HepG2 (cell line): ENCODE results near the gene CCDC97. TPM values are rescaled to one million over a fixed set of nuclear protein-coding genes. Genes with fewer than 3 reads are reported as not detected.
A peak's percentile ranks its signal among the peaks of the same experiment; 100 is the strongest.

Experiments
- ATAC-seq: fragments of 200-7000 bp; cut with Tn5 transposase; 3 replicates; pipeline ENCODE4 v1.9.1; 2020; ENCODE audit warnings: mild to moderate bottlenecking, moderate library complexity
- BruUV-seq: library from RNA; stranded (reverse); fragments of 400-500 nt; replicated peaks from 2 replicates; lab custom pipeline; 2021; lab: Mats Ljungman, UMichigan
- CTCF ChIA-PET: fragments of 300-600 bp; formaldehyde crosslinking; extraction: SDS; loops from one replicate; lab custom pipeline; 2021; ENCODE audit warnings: low total read pairs, inconsistent platforms, low intra/inter-chr PET ratio; lab: Yijun Ruan, JAX
- POLR2A ChIA-PET: fragments of 350-600 bp; sonication (Branson Sonifier 250); formaldehyde crosslinking; loops from one replicate; lab custom pipeline; 2020; ENCODE audit warnings: antibody characterized with exemption, inconsistent platforms; lab: Yijun Ruan, JAX
- DNase-seq: peaks from one replicate; pipeline ENCODE4 v3.0.0-alpha.2; 2015; ENCODE audit warnings: low spot score
- FAIRE-seq: peaks from 3 replicates; lab custom pipeline; 2011; peaks lifted over from hg19 to GRCh38; lab: Jason Lieb, UNC
- H2AFZ ChIP-seq: one replicate; pipeline ENCODE4 v1.6.1; 2011; ENCODE audit warnings: low read length, inconsistent platforms
- H3K27ac ChIP-seq: fragments of 300-600 bp; 3 replicates; pipeline ENCODE4 v1.8.0; 2011; ENCODE audit warnings: mixed run types, mild to moderate bottlenecking, mixed read lengths, low read length, inconsistent platforms; ENCODE audit not compliant: insufficient read depth; ENCODE audit errors: extremely low read length
- H3K27me3 ChIP-seq, 2 experiments: fragments of 200-600 bp in 1 of 2; 2 replicates in 1 of 2; 3 replicates in 1 of 2; pipeline versions ENCODE4 v1.6.0 to v1.8.0; 2011; ENCODE audit warnings: low read length in 2 of 2, mild to moderate bottlenecking in 2 of 2, moderate library complexity in 2 of 2, inconsistent platforms in 1 of 2; ENCODE audit not compliant: insufficient read depth in 2 of 2, control insufficient read depth in 1 of 2
- H3K36me3 ChIP-seq, 2 experiments: fragments of 200-600 bp in 1 of 2; replicated peaks in 1 of 2; 2 replicates in 1 of 2; 3 replicates in 1 of 2; pipeline versions ENCODE4 v1.5.1 to v1.8.0; 2011; ENCODE audit warnings: low read length in 2 of 2, inconsistent platforms in 1 of 2; ENCODE audit not compliant: insufficient read depth in 2 of 2, control insufficient read depth in 1 of 2
- H3K4me1 ChIP-seq: 2 replicates; pipeline ENCODE4 v1.5.1; 2012; ENCODE audit warnings: low read length, inconsistent platforms; ENCODE audit not compliant: insufficient read depth
- H3K4me2 ChIP-seq: 2 replicates; pipeline ENCODE4 v1.6.0; 2011; ENCODE audit warnings: low read depth, low read length, inconsistent platforms
- H3K4me3 ChIP-seq, 3 experiments: fragments of 200-600 bp in 1 of 3; sonication (generic), shearing (Covaris generic) in 1 of 3; replicated peaks in 1 of 3; 2 replicates each; pipeline ENCODE4 v1.5.1; 2011 to 2016; ENCODE audit warnings: low read length in 3 of 3, inconsistent platforms in 2 of 3, low read depth in 2 of 3, mild to moderate bottlenecking in 2 of 3, control low read depth in 1 of 3, mixed read lengths in 1 of 3; ENCODE audit not compliant: insufficient read depth in 1 of 3
- H3K79me2 ChIP-seq: one replicate; pipeline ENCODE4 v1.6.1; 2011; ENCODE audit warnings: low read length, inconsistent platforms; ENCODE audit not compliant: insufficient read depth
- H3K9ac ChIP-seq: 2 replicates; pipeline ENCODE4 v1.6.0; 2011; ENCODE audit warnings: mild to moderate bottlenecking, low read depth, low read length, inconsistent platforms; ENCODE audit not compliant: insufficient read depth
- H3K9me3 ChIP-seq: 2 replicates; pipeline ENCODE4 v1.5.1; 2012; ENCODE audit warnings: mild to moderate bottlenecking, low read length
- H4K20me1 ChIP-seq: 2 replicates; pipeline ENCODE4 v1.6.0; 2011; ENCODE audit warnings: inconsistent platforms, mild to moderate bottlenecking, low read length, moderate library complexity; ENCODE audit not compliant: insufficient read depth
- ATF7-NPFF ChIP-seq: sonication (generic); formaldehyde crosslinking; IDR thresholded peaks from 2 replicates; pipeline ENCODE4 v1.8.1; 2023; ENCODE audit warnings: mild to moderate bottlenecking, low read depth, missing genetic modification reagents, moderate library complexity
- HNRNPK ChIP-seq: fragments of 200-400 bp; formaldehyde crosslinking; IDR thresholded peaks from 2 replicates; pipeline ENCODE4 v1.6.1; 2018; ENCODE audit warnings: low read length, low read depth, moderate library complexity, mild to moderate bottlenecking; ENCODE audit not compliant: poor library complexity, severe bottlenecking
- HOXA7 ChIP-seq: sonication (generic); formaldehyde crosslinking; IDR thresholded peaks from 2 replicates; pipeline ENCODE4 v1.8.1; 2022; ENCODE audit warnings: mild to moderate bottlenecking, missing genetic modification reagents, moderate library complexity
- KLF16 ChIP-seq, 2 experiments: sonication (generic) in 1 of 2; formaldehyde crosslinking in 1 of 2; IDR thresholded peaks; 2 replicates each; pipeline versions ENCODE4 v1.6.1 to v1.8.0; 2016 to 2023; ENCODE audit warnings: missing genetic modification reagents in 2 of 2, missing compliant biosample characterization in 1 of 2
- MEF2D ChIP-seq: sonication (generic); formaldehyde crosslinking; IDR thresholded peaks from 2 replicates; pipeline ENCODE4 v1.5.1; 2020; ENCODE audit warnings: mild to moderate bottlenecking, missing genetic modification reagents
- RFX5 ChIP-seq: IDR thresholded peaks from 2 replicates; pipeline ENCODE4 v1.6.1; 2011; ENCODE audit warnings: low read depth, low read length, improper control_type of control experiment
- SRY ChIP-seq: sonication (generic); formaldehyde crosslinking; IDR thresholded peaks from 2 replicates; pipeline ENCODE4 v1.8.0; 2022; ENCODE audit warnings: mild to moderate bottlenecking, missing genetic modification reagents
- U2AF1 ChIP-seq: fragments of 200-400 bp; formaldehyde crosslinking; optimal IDR thresholded peaks from 2 replicates; pipeline ENCODE3; 2017; ENCODE audit warnings: mild to moderate bottlenecking, low read depth, low read length
- XRCC5 ChIP-seq: fragments of 200-400 bp; formaldehyde crosslinking; optimal IDR thresholded peaks from 2 replicates; pipeline ENCODE3; 2017; ENCODE audit warnings: mild to moderate bottlenecking, low read length
- ZNF644 ChIP-seq: IDR thresholded peaks from 2 replicates; pipeline ENCODE4 v1.6.1; 2016; ENCODE audit warnings: low read depth
- ZNF724P ChIP-seq: sonication (generic); formaldehyde crosslinking; IDR thresholded peaks from 2 replicates; pipeline ENCODE4 v1.8.0; 2022; ENCODE audit warnings: missing genetic modification reagents, borderline replicate concordance
- ZNF782 ChIP-seq: sonication (generic); formaldehyde crosslinking; IDR thresholded peaks from 2 replicates; pipeline ENCODE4 v1.4.0; 2020; ENCODE audit warnings: missing genetic modification reagents, mild to moderate bottlenecking, borderline replicate concordance
- ZSCAN25 ChIP-seq: sonication (generic); formaldehyde crosslinking; IDR thresholded peaks from 2 replicates; pipeline ENCODE4 v1.8.0; 2022; ENCODE audit warnings: mild to moderate bottlenecking, missing genetic modification reagents
- WGBS: methylation state at CpG from one replicate; pipeline ENCODE4 v1.1.6; 2017; ENCODE audit warnings: low lambda C conversion rate; 5-methylcytosine and 5-hydroxymethylcytosine counted together
- in situ Hi-C: cut with HindIII; loops from 2 replicates; pipeline ENCODE4 v1.10.0; 2017; ENCODE audit warnings: low pct_unique_long_range_greater_than_20kb; ENCODE audit not compliant: extremely low pct_ligation_motif_present
- intact Hi-C: fragments of 100-400 bp; cut with micrococcal nuclease; formaldehyde crosslinking; loops from one replicate; pipeline ENCODE4 v1.10.0; 2022; ENCODE audit not compliant: unreplicated experiment
- polyA plus RNA-seq, 8 experiments: library from polyadenylated mRNA; depleted of rRNA in 3 of 8; stranded (reverse) in 7 of 8; unstranded in 1 of 8; fragments of >200 nt; fragmentation: Illumina TruSeq in 4 of 8; extraction: Trizol in 4 of 8; gene quantifications; 2 replicates each; pipeline versions ENCODE4 v1.2.1 to v1.2.3, GENCODE V29; 2011 to 2016; ENCODE audit warnings: low read depth in 4 of 8, missing spikeins in 1 of 8, mixed read lengths in 1 of 8; ENCODE audit not compliant: insufficient read depth in 1 of 8
- total RNA-seq, 5 experiments: library from RNA; depleted of rRNA; stranded (reverse); fragments of >200 nt; fragmentation: Illumina TruSeq; extraction: Trizol; gene quantifications; 2 replicates each; pipeline ENCODE4 v1.2.3, GENCODE V29; 2016; ENCODE audit warnings: low read depth in 1 of 5
- TF ChIP-seq, protein P1 (sequence below): IDR thresholded peaks from 2 replicates; pipeline ENCODE4 v1.6.1; 2016; ENCODE audit warnings: missing compliant biosample characterization, missing genetic modification reagents, borderline replicate concordance
- TF ChIP-seq, protein P2 (sequence below): sonication (generic); formaldehyde crosslinking; IDR thresholded peaks from 2 replicates; pipeline ENCODE4 v1.5.0; 2020; ENCODE audit warnings: missing genetic modification reagents
- TF ChIP-seq, protein P3 (sequence below): sonication (generic); formaldehyde crosslinking; IDR thresholded peaks from 2 replicates; pipeline ENCODE4 v1.8.0; 2022; ENCODE audit warnings: mild to moderate bottlenecking, missing genetic modification reagents; ENCODE audit not compliant: insufficient replicate concordance

CCDC97 gene
- total and polyA plus RNA-seq, 2 of the 13 experiments (the other 11 are each of a cell fraction or from before 2014, with no cell fraction given): 6.2 to 7.3 TPM

DNA sequence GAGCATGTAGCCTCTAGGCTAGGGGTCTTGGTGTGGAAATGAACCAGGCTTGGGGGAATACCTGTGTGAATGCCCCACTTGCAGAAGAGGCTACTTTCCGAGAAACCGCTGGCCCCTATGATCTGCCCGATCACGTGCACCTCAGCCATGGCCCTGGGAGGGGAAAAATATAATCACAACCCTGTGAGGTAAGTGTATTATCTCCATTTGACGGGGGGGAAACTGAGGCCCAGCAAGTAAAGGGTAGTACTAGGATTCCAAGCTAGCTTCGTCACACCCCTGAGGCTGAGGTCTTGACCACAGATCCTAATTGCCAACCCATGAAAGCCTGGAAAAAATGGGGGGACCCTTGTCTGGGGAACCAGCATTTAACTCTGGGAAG is 53.4 kb downstream of the CCDC97 start:
- peak overlapping the region; percentile 98 for H3K9ac ChIP-seq
- in situ Hi-C loops: no loop called here
- H3K4me2 ChIP-seq: peak overlapping the region; percentile 94
- ATAC-seq: no peak
- H3K4me1 ChIP-seq: peaks cover 50% of the 10 kb centered on the region
- no peaks in the 10 kb centered on the region; a peak in 2 of 5 replicates for H3K27me3 ChIP-seq
- peak overlapping the region; percentile 28 for H2AFZ ChIP-seq
- ChIA-PET POLR2A (interaction anchor here (0.6 to 3.3 kb wide), 17 partner anchors 8 to 137 kb away, joined by 3 to 41 read pairs (median 8); partner anchors contain the start of genes DMAC2, HNRNPUL1, TGFB1 and TMEM91), CTCF (no interaction called here)
- intact Hi-C loops: no loop called here
- no peak for DNase-seq
- no peaks in the 10 kb centered on the region for H3K9me3 ChIP-seq
- no peak for FAIRE-seq
- H3K36me3 ChIP-seq: no peaks in the 10 kb centered on the region
- H3K79me2 ChIP-seq: peaks cover 19% of the 10 kb centered on the region
- 67% methylated on average over 6 of the region's 6 CpGs for WGBS
- H3K27ac ChIP-seq: peak overlapping the region; percentile 95
- peak overlapping the region; percentile 70 to 87 (median 84) for H3K4me3 ChIP-seq
- TSS peak; percentile 89 for BruUV-seq
- H4K20me1 ChIP-seq: no peaks in the 10 kb centered on the region
- TF ChIP-seq, protein P1, sequence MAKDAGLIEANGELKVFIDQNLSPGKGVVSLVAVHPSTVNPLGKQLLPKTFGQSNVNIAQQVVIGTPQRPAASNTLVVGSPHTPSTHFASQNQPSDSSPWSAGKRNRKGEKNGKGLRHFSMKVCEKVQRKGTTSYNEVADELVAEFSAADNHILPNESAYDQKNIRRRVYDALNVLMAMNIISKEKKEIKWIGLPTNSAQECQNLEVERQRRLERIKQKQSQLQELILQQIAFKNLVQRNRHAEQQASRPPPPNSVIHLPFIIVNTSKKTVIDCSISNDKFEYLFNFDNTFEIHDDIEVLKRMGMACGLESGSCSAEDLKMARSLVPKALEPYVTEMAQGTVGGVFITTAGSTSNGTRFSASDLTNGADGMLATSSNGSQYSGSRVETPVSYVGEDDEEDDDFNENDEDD (CRISPR knock-in tag): 0 out of 2 replicates have a peak, but pooled peaks have one; percentile 7
- TF ChIP-seq XRCC5 (peak; percentile 2), RFX5 (no peak), ZNF724P (no peak), KLF16 (CRISPR knock-in tag; IDR thresholded peaks at IDR 0.05) (peak in 1 of 2 experiments; percentile 13; a peak in 2 of 4 replicates), U2AF1 (no peak), ZSCAN25 (CRISPR knock-in tag) (no peak), ZNF782 (CRISPR knock-in tag) (no peak), ZNF644 (CRISPR knock-in tag) (no peak), HOXA7 (CRISPR knock-in tag) (no peak), MEF2D (CRISPR knock-in tag) (0 out of 2 replicates have a peak, but pooled peaks have one; percentile 42), SRY (CRISPR knock-in tag) (peak; percentile 30; the same call in 1 of the 2 replicates), HNRNPK (no peak), ATF7-NPFF (no peak)
- TF ChIP-seq, protein P2, sequence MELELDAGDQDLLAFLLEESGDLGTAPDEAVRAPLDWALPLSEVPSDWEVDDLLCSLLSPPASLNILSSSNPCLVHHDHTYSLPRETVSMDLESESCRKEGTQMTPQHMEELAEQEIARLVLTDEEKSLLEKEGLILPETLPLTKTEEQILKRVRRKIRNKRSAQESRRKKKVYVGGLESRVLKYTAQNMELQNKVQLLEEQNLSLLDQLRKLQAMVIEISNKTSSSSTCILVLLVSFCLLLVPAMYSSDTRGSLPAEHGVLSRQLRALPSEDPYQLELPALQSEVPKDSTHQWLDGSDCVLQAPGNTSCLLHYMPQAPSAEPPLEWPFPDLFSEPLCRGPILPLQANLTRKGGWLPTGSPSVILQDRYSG (CRISPR knock-in tag): 0 out of 2 replicates have a peak, but pooled peaks have one; percentile 3
- TF ChIP-seq, protein P3, sequence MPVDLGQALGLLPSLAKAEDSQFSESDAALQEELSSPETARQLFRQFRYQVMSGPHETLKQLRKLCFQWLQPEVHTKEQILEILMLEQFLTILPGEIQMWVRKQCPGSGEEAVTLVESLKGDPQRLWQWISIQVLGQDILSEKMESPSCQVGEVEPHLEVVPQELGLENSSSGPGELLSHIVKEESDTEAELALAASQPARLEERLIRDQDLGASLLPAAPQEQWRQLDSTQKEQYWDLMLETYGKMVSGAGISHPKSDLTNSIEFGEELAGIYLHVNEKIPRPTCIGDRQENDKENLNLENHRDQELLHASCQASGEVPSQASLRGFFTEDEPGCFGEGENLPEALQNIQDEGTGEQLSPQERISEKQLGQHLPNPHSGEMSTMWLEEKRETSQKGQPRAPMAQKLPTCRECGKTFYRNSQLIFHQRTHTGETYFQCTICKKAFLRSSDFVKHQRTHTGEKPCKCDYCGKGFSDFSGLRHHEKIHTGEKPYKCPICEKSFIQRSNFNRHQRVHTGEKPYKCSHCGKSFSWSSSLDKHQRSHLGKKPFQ: peak; percentile 3
